ENCODE measurements around the gene DIPK1C. TPM values are rescaled to one million over a fixed set of nuclear protein-coding genes. Genes with fewer than 3 reads are reported as not detected.

Gene DIPK1C
- total RNA-seq, 1 donor from 2014 or later = 0.36 TPM

DNA sequence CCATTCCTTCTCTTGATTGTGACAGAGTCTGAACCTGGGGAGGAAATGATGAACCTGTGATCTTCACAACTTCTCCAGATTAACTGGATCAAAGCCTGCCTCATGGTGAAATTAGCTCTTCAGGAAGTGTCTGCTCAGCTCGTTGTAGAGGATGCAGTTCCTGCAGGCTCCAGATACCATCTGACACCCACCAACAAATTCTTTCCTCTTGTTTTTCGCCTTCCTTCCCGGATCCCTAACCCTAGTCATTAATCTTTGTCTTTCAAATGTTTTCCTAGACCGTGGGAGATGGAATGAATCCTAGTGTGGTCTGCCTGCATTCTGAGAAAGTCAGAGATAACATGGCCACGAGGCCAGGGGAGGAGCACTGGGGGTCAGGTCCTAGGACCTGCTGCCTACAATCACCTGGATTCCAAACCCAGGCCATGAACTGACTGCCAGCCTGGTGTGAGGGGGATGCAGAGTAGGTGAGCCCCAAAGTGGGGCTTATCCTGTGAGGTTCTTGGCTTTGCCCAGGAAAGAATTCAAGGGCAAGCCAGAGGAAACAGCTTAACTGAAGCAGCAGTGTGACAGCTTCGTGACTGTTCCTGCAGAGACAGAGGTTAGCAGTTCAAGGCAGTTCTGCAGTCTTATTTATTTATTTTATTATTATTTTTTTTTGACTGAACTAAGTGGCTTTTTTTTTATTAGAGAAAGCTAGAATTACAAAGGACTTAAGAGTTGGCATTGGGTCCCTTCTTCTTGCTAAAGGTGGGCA is 67.8 kb downstream of the DIPK1C start:
- H3K4me3 Mint-ChIP-seq = no peak overlapping the region
- peaks cover 6% of the 10 kb centered on the region for H3K27me3 Mint-ChIP-seq
- H3K27ac Mint-ChIP-seq = peak overlapping the region; percentile 35
- H3K36me3 Mint-ChIP-seq = no peaks in the 10 kb centered on the region
- H3K4me1 Mint-ChIP-seq (ENCODE audit: unreplicated experiment) = peaks cover 5% of the 10 kb centered on the region
- no peak for DNase-seq (ENCODE audit: extremely low spot score, unreplicated experiment)
- H3K9me3 Mint-ChIP-seq = no peaks in the 10 kb centered on the region
- TF ChIP-seq, protein P1, sequence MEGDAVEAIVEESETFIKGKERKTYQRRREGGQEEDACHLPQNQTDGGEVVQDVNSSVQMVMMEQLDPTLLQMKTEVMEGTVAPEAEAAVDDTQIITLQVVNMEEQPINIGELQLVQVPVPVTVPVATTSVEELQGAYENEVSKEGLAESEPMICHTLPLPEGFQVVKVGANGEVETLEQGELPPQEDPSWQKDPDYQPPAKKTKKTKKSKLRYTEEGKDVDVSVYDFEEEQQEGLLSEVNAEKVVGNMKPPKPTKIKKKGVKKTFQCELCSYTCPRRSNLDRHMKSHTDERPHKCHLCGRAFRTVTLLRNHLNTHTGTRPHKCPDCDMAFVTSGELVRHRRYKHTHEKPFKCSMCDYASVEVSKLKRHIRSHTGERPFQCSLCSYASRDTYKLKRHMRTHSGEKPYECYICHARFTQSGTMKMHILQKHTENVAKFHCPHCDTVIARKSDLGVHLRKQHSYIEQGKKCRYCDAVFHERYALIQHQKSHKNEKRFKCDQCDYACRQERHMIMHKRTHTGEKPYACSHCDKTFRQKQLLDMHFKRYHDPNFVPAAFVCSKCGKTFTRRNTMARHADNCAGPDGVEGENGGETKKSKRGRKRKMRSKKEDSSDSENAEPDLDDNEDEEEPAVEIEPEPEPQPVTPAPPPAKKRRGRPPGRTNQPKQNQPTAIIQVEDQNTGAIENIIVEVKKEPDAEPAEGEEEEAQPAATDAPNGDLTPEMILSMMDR (conservative IDR thresholded peaks at IDR 0.05) = no peak

GRCh38 chr18:74388227-74388626 is 68.9 kb downstream of the DIPK1C start:
- Mint-ChIP-seq H3K9me3 (no peaks in the 10 kb centered on the region), H3K4me3 (no peak overlapping the region), H3K36me3 (no peaks in the 10 kb centered on the region), H3K27me3 (peaks cover 6% of the 10 kb centered on the region), H3K27ac (no peak overlapping the region), H3K4me1 (ENCODE audit: unreplicated experiment) (peaks cover 5% of the 10 kb centered on the region)
- TF ChIP-seq, protein P1 (conservative IDR thresholded peaks at IDR 0.05) = no peak
- no peak for DNase-seq (ENCODE audit: extremely low spot score, unreplicated experiment)

GRCh38 chr18:74387383-74387782 is 69.7 kb downstream of the DIPK1C start:
- Mint-ChIP-seq H3K4me1 (ENCODE audit: unreplicated experiment) (peaks cover 5% of the 10 kb centered on the region), H3K27me3 (peaks cover 6% of the 10 kb centered on the region), H3K27ac (no peak overlapping the region), H3K9me3 (no peaks in the 10 kb centered on the region), H3K4me3 (no peak overlapping the region), H3K36me3 (no peaks in the 10 kb centered on the region)
- TF ChIP-seq, protein P1 (conservative IDR thresholded peaks at IDR 0.05) = no peak
- no peak for DNase-seq (ENCODE audit: extremely low spot score, unreplicated experiment)

Other genes starting within 250 kb of the DIPK1C start
- 74.9 and 101 TPM in 2 replicates for gene CYB5A, start 165.3 kb downstream of the DIPK1C start, total RNA-seq (ENCODE audit: low replicate concordance)
- not detected in 2 replicates for gene C18orf63, start 141.5 kb downstream of the DIPK1C start, total RNA-seq (ENCODE audit: low replicate concordance)
- 197 and 248 TPM in 2 replicates for gene CNDP2, start 39.1 kb upstream of the DIPK1C start, total RNA-seq (ENCODE audit: low replicate concordance)
- gene CNDP1, start 77.2 kb upstream of the DIPK1C start, total RNA-seq (ENCODE audit: low replicate concordance) = 0.48 and 0.67 TPM in 2 replicates
- gene ZNF407, start 140.6 kb upstream of the DIPK1C start, total RNA-seq (ENCODE audit: low replicate concordance) = 11.3 and 14.7 TPM in 2 replicates